Fibroblast of the aortic adventitia (primary cell): ENCODE data around the gene ACOT11. TPM values are rescaled to one million over a fixed set of nuclear protein-coding genes. Genes with fewer than 3 reads are reported as not detected.
A peak's percentile ranks its signal among the peaks of the same experiment; 100 is the strongest.

Experiments used
- DNase-seq: peaks from one replicate; pipeline ENCODE4 v3.0.0-alpha.2; 2010; ENCODE audit warnings: low read depth
- H3K4me3 ChIP-seq: 2 replicates; pipeline ENCODE4 v1.5.1; 2011; ENCODE audit warnings: low read depth, mild to moderate bottlenecking, control low read depth, low read length, moderate library complexity
- total RNA-seq: library from RNA; depleted of rRNA; stranded (reverse); fragments of >200 nt; gene quantifications from 2 replicates; pipeline ENCODE4 v1.2.3, GENCODE V29; 2012; ENCODE audit warnings: low replicate concordance
- TF ChIP-seq, protein P1 (sequence below): IDR thresholded peaks from 2 replicates; pipeline ENCODE4 v1.5.1; 2011; ENCODE audit warnings: mild to moderate bottlenecking, low read length, control low read depth, inconsistent platforms; ENCODE audit not compliant: insufficient read depth

ACOT11 gene
- total RNA-seq, 1 donor: 3.9 TPM

DNA sequence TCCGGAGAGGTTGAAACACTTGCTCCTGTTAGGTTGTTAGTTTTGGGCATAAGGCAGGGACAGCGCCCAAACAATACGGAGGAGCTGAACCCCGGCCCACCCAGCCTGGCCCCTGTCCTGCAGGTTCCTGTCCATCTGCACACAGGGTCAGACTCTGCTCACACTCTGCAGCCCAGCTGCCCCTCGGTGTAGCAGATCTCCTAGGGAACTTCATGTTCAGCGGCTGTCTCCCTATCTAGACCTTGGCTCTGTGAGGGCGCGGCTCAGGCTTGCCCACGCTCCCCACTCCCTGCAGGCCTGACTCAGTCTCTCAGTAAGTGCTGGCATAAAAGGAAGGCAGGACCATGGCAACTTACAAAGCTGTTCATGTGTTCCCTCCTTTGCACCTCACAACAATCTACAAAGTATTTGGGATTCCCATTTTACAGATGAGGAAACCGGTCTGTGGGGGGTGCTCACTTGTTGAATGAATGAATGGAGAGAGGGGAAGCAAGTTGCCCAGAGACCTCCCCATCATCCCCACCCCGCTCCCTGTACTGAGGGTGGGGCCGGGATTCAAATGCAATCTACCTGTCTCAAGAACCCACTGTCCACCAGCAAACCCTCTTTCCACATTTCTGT, 26.2 kb downstream of the ACOT11 start:
- no peak for DNase-seq
- H3K4me3 ChIP-seq: no peak overlapping the region
- TF ChIP-seq, protein P1, sequence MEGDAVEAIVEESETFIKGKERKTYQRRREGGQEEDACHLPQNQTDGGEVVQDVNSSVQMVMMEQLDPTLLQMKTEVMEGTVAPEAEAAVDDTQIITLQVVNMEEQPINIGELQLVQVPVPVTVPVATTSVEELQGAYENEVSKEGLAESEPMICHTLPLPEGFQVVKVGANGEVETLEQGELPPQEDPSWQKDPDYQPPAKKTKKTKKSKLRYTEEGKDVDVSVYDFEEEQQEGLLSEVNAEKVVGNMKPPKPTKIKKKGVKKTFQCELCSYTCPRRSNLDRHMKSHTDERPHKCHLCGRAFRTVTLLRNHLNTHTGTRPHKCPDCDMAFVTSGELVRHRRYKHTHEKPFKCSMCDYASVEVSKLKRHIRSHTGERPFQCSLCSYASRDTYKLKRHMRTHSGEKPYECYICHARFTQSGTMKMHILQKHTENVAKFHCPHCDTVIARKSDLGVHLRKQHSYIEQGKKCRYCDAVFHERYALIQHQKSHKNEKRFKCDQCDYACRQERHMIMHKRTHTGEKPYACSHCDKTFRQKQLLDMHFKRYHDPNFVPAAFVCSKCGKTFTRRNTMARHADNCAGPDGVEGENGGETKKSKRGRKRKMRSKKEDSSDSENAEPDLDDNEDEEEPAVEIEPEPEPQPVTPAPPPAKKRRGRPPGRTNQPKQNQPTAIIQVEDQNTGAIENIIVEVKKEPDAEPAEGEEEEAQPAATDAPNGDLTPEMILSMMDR: no peak

DNA sequence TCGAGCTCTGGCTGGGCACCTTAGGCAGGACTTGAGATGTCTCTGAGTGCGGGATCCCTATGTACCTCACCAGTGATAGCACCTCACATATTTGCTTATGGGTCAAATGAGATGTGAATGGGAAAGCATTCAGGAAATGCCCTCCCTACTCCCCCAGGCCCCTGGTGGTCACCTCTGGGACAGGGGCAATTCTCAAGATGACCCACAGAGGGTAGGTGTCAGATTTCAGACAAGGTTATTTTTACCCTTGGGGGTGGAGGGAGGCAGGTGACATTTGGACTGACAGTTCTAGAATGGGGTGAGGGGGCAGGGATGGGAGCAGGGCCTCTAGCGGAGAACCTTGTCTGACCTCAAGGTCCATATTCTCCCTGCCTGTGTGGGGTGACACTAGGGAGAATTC, 27.1 kb downstream of the ACOT11 start:
- no peak overlapping the region for H3K4me3 ChIP-seq
- no peak for DNase-seq
- TF ChIP-seq, protein P1: no peak

DNA sequence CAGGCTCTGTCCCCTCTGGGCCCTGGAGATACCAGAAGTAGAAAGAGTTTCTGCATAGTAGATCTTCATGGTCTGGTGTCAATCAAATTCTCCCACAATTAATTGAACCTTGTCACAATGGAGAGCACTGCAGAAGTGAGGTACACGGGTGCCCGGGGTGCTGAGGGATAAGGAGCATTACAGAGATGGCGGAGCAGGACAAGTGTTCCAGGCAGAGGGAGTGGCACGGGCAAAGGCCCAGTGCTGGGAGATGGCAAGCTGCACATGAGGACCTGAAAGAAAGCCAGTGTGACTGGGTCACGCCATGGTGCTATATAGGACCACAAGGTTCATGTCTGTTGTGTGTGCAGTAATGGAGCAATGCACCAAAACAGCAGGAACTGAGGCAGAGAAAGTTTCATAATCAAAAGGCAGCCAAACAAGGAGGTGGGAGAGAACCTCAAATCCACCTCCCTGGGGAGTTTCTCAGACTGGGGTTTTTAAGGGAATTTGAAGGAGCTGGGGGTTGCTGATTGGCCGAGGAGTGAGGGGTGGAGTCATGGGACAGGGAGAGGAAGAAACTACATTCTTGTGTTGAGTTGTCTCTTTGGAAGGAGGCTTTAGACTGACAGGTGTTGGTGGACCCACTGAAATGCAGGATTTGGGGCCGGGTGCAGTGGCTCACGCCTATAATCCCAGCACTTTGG, 27.7 kb downstream of the ACOT11 start:
- no peak for DNase-seq
- TF ChIP-seq, protein P1: no peak

DNA sequence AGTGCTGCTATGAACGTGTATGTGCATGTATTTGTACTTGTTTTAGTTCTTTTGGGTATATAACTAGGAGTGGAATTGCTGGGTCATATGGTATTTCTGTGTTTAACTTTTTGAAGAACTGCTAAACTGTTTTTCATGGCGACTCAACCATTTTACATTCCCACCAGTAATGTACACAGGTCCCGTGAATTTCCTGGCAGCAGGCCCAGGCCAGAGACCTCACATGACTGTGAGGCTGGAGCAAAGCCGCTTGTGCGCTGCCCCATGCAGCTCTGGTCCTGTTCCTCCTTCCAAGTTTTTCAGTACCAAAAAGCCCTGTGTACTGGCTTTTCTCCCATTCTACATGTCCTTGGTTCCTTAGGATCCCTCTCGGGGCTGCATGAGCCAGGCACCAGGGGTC, 29.6 kb downstream of the ACOT11 start:
- DNase-seq: peak; percentile 38
- H3K4me3 ChIP-seq: no peak overlapping the region
- TF ChIP-seq, protein P1: no peak

More for the DNA sequence above, 27.7 kb downstream of the ACOT11 start:
- no peak overlapping the region for H3K4me3 ChIP-seq

DNA sequence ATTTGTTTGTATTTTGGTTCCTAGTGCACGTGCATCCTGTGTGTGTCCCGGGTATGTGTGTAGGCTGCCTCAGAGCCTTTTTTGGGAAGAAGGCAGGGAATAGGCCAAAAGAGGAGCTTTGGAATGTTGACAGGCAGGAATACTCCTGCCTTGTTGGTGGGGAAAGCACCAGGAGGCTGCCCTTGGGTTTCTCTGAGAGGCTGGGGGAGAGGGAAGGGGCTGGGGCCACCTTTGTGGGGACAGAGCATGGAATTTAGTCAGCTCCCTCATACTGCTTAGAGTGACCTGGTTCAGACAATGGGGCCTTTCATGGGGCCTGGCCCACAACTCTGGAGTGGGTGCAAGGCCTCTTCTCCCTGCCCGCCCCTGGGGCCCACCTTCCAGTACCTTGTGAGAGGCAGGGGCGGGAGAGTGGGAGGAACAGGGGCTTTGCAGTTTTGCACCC, 31.3 kb downstream of the ACOT11 start:
- no peak overlapping the region for H3K4me3 ChIP-seq
- no peak for DNase-seq
- TF ChIP-seq, protein P1: no peak

DNA sequence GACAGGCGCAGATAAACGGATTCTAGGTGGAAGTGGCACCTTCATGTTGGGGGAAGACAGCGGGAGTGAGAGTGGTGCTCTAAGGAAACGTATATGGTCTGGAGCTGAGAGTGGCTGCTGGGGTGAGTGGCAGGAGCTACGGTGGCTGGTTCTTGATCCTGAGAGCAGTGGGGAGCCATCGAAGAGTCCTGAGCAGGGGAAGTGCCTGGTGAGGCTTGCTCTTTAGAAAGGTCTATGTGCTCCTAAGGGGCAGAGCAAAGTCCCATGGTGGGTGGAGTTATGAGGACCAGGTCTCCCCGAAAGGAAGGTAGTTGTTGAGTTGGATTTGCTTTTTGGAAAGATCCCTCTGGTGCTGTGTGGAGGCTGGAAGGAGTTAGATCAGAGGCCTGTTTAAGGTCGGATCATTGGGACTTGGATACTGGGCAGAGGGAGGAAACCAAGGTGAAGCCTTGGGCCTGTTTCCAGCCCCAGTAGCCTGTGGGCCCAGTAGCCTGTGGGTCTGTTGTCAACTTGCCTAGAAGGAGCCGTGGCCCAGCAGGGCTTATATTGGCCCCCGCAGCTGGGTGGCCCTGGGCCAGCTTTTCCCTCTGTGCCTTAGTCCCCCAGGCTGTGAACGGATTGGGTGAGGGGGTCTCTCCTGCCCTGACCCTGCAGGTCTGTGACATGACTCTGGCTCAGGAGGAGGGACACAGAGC, 33.0 kb downstream of the ACOT11 start:
- no peak for DNase-seq
- no peak overlapping the region for H3K4me3 ChIP-seq
- TF ChIP-seq, protein P1: no peak
